HepG2 (cell line): ENCODE data around the gene DPM2. TPM values are rescaled to one million over a fixed set of nuclear protein-coding genes. Genes with fewer than 3 reads are reported as not detected.
A peak's percentile ranks its signal among the peaks of the same experiment; 100 is the strongest.

Source experiments
- ATF1 ChIP-seq: IDR thresholded peaks from 2 replicates; pipeline ENCODE4 v1.6.1; 2016; ENCODE audit warnings: mild to moderate bottlenecking, control low read depth
- BATF2 ChIP-seq: sonication (generic); formaldehyde crosslinking; IDR thresholded peaks from 2 replicates; pipeline ENCODE4 v1.8.0; 2022; ENCODE audit warnings: mild to moderate bottlenecking, missing genetic modification reagents, moderate library complexity
- CREBL2 ChIP-seq: sonication (generic); formaldehyde crosslinking; IDR thresholded peaks from 2 replicates; pipeline ENCODE4 v1.8.1; 2023; ENCODE audit warnings: missing genetic modification reagents, mild to moderate bottlenecking, borderline replicate concordance
- DR1 ChIP-seq: sonication (generic); formaldehyde crosslinking; IDR thresholded peaks from 2 replicates; pipeline ENCODE4 v1.8.0; 2021; ENCODE audit warnings: mild to moderate bottlenecking, missing genetic modification reagents, inconsistent platforms
- HMGXB3 ChIP-seq: sonication (generic); formaldehyde crosslinking; IDR thresholded peaks from 2 replicates; pipeline ENCODE4 v1.4.0; 2020; ENCODE audit warnings: missing genetic modification reagents, borderline replicate concordance
- HNF4A ChIP-seq: sonication (generic); formaldehyde crosslinking; IDR thresholded peaks from 2 replicates; pipeline ENCODE4 v1.4.0; 2020; ENCODE audit warnings: missing genetic modification reagents
- IRX3 ChIP-seq: sonication (generic); formaldehyde crosslinking; IDR thresholded peaks from 2 replicates; pipeline ENCODE4 v1.8.1; 2023; ENCODE audit warnings: mild to moderate bottlenecking, low read depth, missing genetic modification reagents, borderline replicate concordance
- PHF5A ChIP-seq: IDR thresholded peaks from one replicate; pipeline ENCODE4 v1.6.1; 2018; ENCODE audit warnings: low read depth, missing genetic modification reagents; ENCODE audit not compliant: unreplicated experiment
- PLRG1 ChIP-seq: fragments of 450-650 bp; conservative IDR thresholded peaks from 2 replicates; pipeline ENCODE4 v1.6.1; 2016
- SMARCE1 ChIP-seq: fragments of 450-650 bp; IDR thresholded peaks from 2 replicates; pipeline ENCODE4 v1.6.1; 2017; ENCODE audit warnings: borderline replicate concordance
- TRIM24 ChIP-seq: sonication (generic); formaldehyde crosslinking; IDR thresholded peaks from 2 replicates; pipeline ENCODE4 v1.8.0; 2022; ENCODE audit warnings: mild to moderate bottlenecking, missing genetic modification reagents
- ZBTB49 ChIP-seq: sonication (generic); formaldehyde crosslinking; IDR thresholded peaks from 2 replicates; pipeline ENCODE4 v1.4.0; 2020; ENCODE audit warnings: missing genetic modification reagents, borderline replicate concordance
- ZFP91 ChIP-seq: sonication (generic); formaldehyde crosslinking; IDR thresholded peaks from 2 replicates; pipeline ENCODE4 v1.9.0; 2022; ENCODE audit warnings: missing genetic modification reagents, mild to moderate bottlenecking, borderline replicate concordance
- ZFY ChIP-seq: sonication (generic); formaldehyde crosslinking; IDR thresholded peaks from 2 replicates; pipeline ENCODE4 v1.4.0; 2020; ENCODE audit warnings: missing genetic modification reagents
- ZNF251 ChIP-seq: sonication (generic); formaldehyde crosslinking; IDR thresholded peaks from 2 replicates; pipeline ENCODE4 v1.9.0; 2021; ENCODE audit warnings: mild to moderate bottlenecking, missing genetic modification reagents
- ZNF510 ChIP-seq: sonication (generic); formaldehyde crosslinking; IDR thresholded peaks from 2 replicates; pipeline ENCODE4 v1.4.0; 2020; ENCODE audit warnings: low read depth, mild to moderate bottlenecking, missing genetic modification reagents
- ZNF549 ChIP-seq: sonication (generic); formaldehyde crosslinking; IDR thresholded peaks from 2 replicates; pipeline ENCODE4 v1.5.0; 2020; ENCODE audit warnings: missing genetic modification reagents
- ZNF563 ChIP-seq: sonication (generic); formaldehyde crosslinking; IDR thresholded peaks from 2 replicates; pipeline ENCODE4 v1.8.0; 2022; ENCODE audit warnings: mild to moderate bottlenecking, moderate library complexity, missing genetic modification reagents
- polyA plus RNA-seq, 8 experiments: library from polyadenylated mRNA; depleted of rRNA in 3 of 8; stranded (reverse) in 7 of 8; unstranded in 1 of 8; fragments of >200 nt; fragmentation: Illumina TruSeq in 4 of 8; extraction: Trizol in 4 of 8; gene quantifications; 2 replicates each; pipeline versions ENCODE4 v1.2.1 to v1.2.3, GENCODE V29; 2011 to 2016; ENCODE audit warnings: low read depth in 4 of 8, missing spikeins in 1 of 8, mixed read lengths in 1 of 8; ENCODE audit not compliant: insufficient read depth in 1 of 8
- total RNA-seq, 5 experiments: library from RNA; depleted of rRNA; stranded (reverse); fragments of >200 nt; fragmentation: Illumina TruSeq; extraction: Trizol; gene quantifications; 2 replicates each; pipeline ENCODE4 v1.2.3, GENCODE V29; 2016; ENCODE audit warnings: low read depth in 1 of 5

The DPM2 gene
- total and polyA plus RNA-seq, 2 of the 13 experiments (the other 11 are each of a cell fraction or from before 2014, with no cell fraction given): 24.8 to 35.3 TPM

- TF ChIP-seq TRIM24 (CRISPR knock-in tag) (no peak), IRX3 (CRISPR knock-in tag) (no peak), ZNF251 (CRISPR knock-in tag) (no peak), ZBTB49 (no peak), ZNF510 (CRISPR knock-in tag) (no peak), ZNF549 (CRISPR knock-in tag) (no peak), ZFP91 (CRISPR knock-in tag) (peak; percentile 58; the same call in 1 of the 2 replicates), HNF4A (CRISPR knock-in tag) (peak; percentile 11; the same call in 1 of the 2 replicates), DR1 (CRISPR knock-in tag) (no peak), ZNF563 (no peak), ZFY (CRISPR knock-in tag) (peak; percentile 25; the same call in 1 of the 2 replicates), PHF5A (CRISPR knock-in tag) (peak; percentile 78), HMGXB3 (peak; percentile 69; the same call in 1 of the 2 replicates), PLRG1 (no peak), BATF2 (CRISPR knock-in tag) (no peak), SMARCE1 (no peak), CREBL2 (0 out of 2 replicates have a peak, but pooled peaks have one; percentile 49), ATF1 (CRISPR knock-in tag) (no peak)
Observed at GRCh38 chr9:127955294-127956015, 17.8 kb upstream of the DPM2 start (continued).
